GM18505 (cell line): ENCODE measurements around the gene CCNY.

Experiments
- ATAC-seq: cut with Tn5 transposase; IDR thresholded peaks from one replicate; pipeline ENCODE4 v1.9.1; 2021; ENCODE audit not compliant: unreplicated experiment
- POLR2A ChIP-seq: IDR thresholded peaks from 4 replicates; pipeline ENCODE4 v1.6.1; 2011; ENCODE audit warnings: borderline replicate concordance; ENCODE audit not compliant: insufficient read depth, insufficient read length; ENCODE audit errors: extremely low read depth

CCNY gene

GRCh38 chr10:35443858-35444257, 107.5 kb downstream of the CCNY start:
- ATAC-seq, result no peak
- TF ChIP-seq POLR2A, result no peak

- no peak for TF ChIP-seq POLR2A
- ATAC-seq, result no peak
Observed at GRCh38 chr10:35445150-35445884, 109.0 kb downstream of the CCNY start.

- ATAC-seq, result no peak
Observed at GRCh38 chr10:35446439-35446838, 110.1 kb downstream of the CCNY start.

GRCh38 chr10:35447693-35448407, 111.5 kb downstream of the CCNY start:
- ATAC-seq, result no peak
- TF ChIP-seq POLR2A, result no peak

More at GRCh38 chr10:35446439-35446838, 110.1 kb downstream of the CCNY start:
- TF ChIP-seq POLR2A, result no peak

GRCh38 chr10:35448687-35449662, 112.7 kb downstream of the CCNY start:
- ATAC-seq, result no peak
- TF ChIP-seq POLR2A, result no peak

GRCh38 chr10:35449944-35450343, 113.6 kb downstream of the CCNY start:
- no peak for TF ChIP-seq POLR2A

GRCh38 chr10:35451151-35452016, 115.1 kb downstream of the CCNY start:
- peak; percentile 98 for ATAC-seq
- TF ChIP-seq POLR2A, result no peak

More at GRCh38 chr10:35449944-35450343, 113.6 kb downstream of the CCNY start:
- ATAC-seq, result no peak

GRCh38 chr10:35452171-35452570, 115.9 kb downstream of the CCNY start:
- no peak for TF ChIP-seq POLR2A
- ATAC-seq, result no peak

- TF ChIP-seq POLR2A, result no peak
- ATAC-seq, result no peak
Observed at GRCh38 chr10:35452847-35453246, 116.5 kb downstream of the CCNY start.

GRCh38 chr10:35453855-35454532, 117.7 kb downstream of the CCNY start:
- no peak for TF ChIP-seq POLR2A
- no peak for ATAC-seq

- ATAC-seq, result no peak
- TF ChIP-seq POLR2A, result no peak
Observed at GRCh38 chr10:35456153-35456720, 119.9 kb downstream of the CCNY start.
